Stimulated activated CD8-positive, alpha-beta memory T cell treated with anti-CD3 and anti-CD28 coated beads, Interleukin-4, amount 100 ng/mL, for 48 hours (primary cell): ENCODE data around the gene TTLL7.
"Not testable (repeated sequence)": the region's sequence is repeated elsewhere in the genome, so short reads cannot be mapped to it uniquely, and the experiment has no call there.

Experiments used
- DNase-seq: peaks from one replicate; pipeline ENCODE4 v3.0.0-alpha.2; 2020

The TTLL7 gene

DNA sequence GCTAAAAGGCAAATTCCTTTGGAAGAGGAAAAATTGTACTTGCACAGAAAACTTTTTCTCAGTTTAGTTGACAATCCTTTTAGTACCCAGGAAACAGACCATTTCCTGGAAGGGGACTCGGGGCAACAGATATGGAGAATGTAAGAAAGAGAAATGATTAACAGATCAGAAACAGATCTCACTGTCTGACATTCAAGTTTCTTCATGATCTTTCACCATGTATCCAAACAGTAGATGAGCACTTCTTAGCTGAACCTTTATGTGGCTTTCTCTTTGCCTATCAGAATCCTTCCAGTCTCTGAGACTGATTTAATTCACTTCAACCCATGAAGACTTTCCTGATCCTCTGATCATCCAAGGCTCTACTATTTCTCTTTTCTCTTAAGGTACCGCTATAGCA is 2.7 kb downstream of the TTLL7 start:
- no peak for DNase-seq

DNA sequence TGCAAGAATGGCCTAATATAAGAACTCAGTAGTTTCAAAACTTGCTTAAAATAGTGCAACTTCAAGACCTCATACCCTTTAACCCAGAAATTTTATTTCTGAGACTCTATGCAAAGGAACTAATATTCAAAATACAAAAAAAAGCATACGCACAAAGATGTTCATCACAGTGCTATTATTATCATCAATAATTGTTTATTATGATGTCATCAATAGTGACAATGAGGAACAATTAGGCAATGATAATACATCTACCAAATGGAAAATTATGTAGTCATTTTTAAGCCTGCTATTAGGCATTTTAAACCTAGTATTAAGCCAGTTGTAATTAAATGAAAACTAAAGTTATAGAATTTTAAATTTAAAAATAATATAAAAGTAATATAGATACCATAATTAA is 3.3 kb downstream of the TTLL7 start:
- no peak for DNase-seq

- DNase-seq = no peak
Observed at GRCh38 chr1:83994111-83994510, 4.8 kb downstream of the TTLL7 start.

DNA sequence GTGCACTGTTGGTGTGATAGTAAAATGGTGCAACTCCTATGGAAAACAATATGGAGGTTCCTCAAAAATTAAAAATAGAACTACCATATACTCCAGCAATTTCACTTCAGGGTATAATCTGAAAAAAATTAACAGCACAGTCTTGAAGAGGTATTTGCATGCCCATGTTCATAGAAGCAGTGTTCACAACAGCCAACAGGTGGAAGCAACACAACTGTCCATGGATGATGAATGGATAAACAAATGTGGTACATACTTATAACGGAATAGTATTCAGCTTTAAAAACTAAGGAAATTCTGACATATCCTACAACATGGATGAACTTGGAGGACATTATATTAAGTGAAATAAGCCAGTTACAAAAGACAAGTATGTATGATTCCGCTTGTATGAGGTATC is 8.2 kb downstream of the TTLL7 start:
- no peak for DNase-seq

DNA sequence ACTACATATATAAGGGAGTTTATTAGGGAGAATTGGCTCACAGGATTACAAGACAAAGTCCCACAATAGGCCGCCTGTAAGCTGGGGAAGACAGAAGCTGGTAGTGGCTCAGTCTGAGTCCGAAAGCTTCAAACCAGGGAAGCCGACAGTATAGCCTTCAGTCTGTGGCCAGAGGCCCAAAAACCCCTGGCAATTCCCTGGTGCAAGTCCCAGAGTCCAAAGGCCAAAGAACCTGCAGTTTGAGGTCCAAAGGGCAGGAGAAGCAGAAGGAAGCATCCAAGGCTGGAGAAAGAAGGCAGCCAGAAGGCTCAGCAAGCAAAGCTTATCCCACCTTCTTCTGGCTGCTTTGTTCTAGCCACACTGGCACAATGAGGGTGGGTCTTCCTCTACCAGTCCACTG is 13.9 kb downstream of the TTLL7 start:
- DNase-seq = no peak

- DNase-seq = not testable (repeated sequence)
Observed at GRCh38 chr1:83983918-83984317, 15.0 kb downstream of the TTLL7 start.

- no peak for DNase-seq
Observed at GRCh38 chr1:83978056-83978455, 20.9 kb downstream of the TTLL7 start.

- DNase-seq = no peak
Observed at GRCh38 chr1:83976920-83977319, 22.0 kb downstream of the TTLL7 start.

GRCh38 chr1:83970802-83971201 is 28.1 kb downstream of the TTLL7 start:
- no peak for DNase-seq

- DNase-seq = no peak
Observed at GRCh38 chr1:83970114-83970513, 28.8 kb downstream of the TTLL7 start.

- no peak for DNase-seq
Observed at GRCh38 chr1:83967336-83967735, 31.6 kb downstream of the TTLL7 start.

- DNase-seq = no peak
Observed at GRCh38 chr1:83964153-83964552, 34.8 kb downstream of the TTLL7 start.

DNA sequence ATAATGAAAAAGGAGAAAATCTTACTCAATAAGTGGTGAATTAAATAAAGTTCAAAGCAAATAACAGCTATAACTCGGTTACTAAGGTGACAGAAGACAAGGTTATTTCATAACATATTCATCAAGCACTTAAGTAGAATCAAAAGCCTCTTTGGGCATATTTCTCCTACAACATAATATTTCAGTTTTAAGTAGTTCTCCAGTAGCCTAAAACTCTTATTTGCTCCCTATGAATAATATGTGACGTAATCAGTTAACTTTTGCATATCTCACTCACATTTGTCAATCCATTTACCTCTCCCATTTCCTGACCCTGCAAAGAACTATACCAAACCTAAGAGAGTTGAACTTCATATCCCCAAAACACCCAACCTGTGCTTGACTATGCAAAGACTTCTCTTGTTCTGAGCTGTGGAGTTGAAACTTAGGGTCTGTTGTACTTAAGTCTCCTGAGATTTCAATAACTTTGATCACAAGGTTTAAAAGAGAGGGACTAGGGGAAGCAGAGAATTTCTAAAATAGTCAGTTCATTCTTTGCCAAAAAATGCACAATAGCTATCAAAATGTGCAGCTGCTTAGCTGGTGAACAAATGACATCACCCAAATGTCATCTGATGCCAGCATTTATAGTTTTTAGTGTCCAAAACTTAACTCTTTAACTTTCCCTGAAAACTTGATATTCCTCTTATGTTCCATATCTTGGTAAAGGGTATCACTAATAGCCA is 37.2 kb downstream of the TTLL7 start:
- no peak for DNase-seq

DNA sequence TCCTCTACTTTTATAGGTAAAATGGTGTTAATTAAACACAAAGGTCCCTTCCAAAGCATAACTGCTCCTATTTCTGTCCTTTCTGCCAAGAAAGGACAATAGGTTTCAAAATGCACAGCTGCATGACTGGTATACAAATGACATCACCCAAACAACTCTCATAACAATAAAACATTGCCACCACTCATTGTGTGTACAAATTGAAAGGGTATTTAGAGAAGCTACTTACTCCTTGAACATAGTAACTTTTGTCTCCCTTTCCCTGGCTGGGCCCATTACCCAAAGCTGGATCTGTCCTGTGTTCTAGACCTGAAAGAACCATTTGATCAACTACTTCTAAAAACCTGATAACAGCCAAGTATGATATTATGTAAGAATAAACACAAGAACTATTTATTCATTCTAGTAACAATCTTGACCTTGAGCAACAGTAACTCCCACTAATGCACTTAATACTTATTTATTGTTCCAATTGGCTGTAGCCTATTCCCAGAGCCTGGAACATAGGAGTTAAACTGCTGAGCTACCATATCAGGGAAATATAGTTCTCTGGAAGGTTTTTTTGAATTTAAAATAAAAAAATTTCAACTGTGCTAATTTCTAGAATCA is 38.2 kb downstream of the TTLL7 start:
- DNase-seq = no peak

GRCh38 chr1:83959824-83960498 is 39.0 kb downstream of the TTLL7 start:
- no peak for DNase-seq

GRCh38 chr1:83958704-83959103 is 40.2 kb downstream of the TTLL7 start:
- no peak for DNase-seq

DNA sequence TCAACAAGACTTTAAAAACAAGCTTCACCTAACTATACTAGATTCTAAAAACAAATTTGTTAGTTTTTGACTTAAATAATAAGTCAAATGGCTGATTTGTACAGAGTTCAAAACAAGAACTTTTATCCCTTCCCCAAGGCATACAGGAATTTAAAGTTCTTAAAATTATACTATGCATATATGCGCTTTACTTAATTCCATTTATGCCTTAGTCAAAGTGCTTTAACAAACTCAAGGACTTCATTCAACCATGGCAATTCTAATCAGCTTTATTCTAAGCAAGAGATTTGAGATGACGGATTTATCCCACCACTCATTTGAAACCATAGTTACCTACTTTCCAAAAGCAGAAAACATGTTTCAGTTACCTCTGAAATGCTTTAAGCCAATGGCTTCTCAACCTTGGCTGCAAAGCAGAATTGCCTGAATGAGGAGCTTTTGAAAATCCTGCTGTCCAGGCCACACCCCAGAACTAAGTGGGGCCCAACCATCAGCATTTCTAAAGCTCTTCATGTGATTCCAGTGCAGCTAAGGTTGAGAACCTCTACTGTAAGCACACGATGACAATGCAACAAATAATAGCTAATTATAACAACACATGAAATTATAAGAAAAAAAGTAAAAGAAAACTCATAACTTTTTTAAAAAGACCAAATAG is 44.6 kb downstream of the TTLL7 start:
- no peak for DNase-seq

DNA sequence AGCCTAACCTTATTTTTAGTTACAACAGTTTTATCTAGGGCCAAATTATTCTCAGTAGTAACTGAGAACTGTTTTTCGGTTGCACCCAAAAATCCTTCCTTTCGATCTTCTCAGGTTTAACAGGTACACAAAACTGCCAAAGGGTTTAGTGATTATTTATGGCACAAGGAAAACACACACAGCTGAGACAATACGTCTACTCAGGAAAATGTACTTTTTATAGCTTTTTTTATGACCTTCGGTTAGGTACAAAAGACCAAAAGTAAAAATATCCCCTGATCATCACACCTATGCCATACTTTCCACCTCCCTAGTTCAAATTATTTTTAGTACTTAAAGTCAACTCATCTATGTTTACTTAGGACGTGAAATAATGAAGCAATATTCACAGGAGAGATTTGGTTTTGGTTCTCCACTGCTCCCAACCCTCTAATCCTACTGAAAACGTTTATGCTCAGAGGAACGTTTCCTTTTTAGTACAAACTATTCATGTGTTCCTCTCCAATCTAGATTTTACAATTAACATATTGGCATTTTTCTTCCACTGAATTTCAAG is 48.7 kb downstream of the TTLL7 start:
- no peak for DNase-seq

DNA sequence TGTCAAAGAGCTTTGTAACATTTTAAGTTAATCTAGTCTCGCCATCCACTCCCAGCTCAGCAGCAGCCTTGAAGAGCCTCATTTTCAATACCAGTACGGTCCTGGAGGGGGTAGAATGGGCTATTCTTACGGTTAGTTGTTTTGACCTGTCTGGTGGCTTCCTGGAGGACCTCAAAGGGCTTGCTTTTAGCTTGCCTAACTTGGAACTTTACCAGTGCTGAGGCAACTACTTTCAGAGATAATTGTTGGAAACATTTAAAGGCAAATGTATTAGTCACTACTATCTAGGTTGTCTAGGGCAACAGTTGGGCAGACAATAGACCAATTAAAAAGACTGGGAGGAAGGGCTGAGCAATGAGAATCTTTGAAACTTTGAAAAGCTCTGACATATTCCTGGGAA is 56.0 kb downstream of the TTLL7 start:
- DNase-seq = no peak

- no peak for DNase-seq
Observed at GRCh38 chr1:83934550-83934949, 64.4 kb downstream of the TTLL7 start.

DNA sequence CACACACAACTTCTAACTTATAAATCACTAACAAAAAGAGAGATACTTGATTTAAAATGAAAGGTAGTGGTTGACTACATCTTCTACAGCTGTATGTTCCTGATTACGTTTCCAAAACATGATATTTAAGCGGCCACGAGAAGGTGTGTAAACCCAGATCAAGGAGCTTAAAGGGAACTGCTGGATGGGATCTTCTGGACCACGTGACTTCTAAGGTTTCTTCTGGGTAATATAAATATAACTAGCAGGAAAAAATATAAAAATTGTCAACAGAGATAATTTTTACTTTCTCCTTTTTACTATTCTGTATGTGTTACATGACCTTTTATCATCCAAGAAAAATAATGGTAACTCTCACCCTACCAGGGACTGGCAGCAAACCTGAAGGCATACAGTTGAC is 66.2 kb downstream of the TTLL7 start:
- DNase-seq = no peak

- no peak for DNase-seq
Observed at GRCh38 chr1:83932281-83932680, 66.7 kb downstream of the TTLL7 start.

- DNase-seq = no peak
Observed at GRCh38 chr1:83931658-83932253, 67.2 kb downstream of the TTLL7 start.
